IPS-20b (cell line): ENCODE data around the gene WIZ.
"Not testable (repeated sequence)": the region's sequence is repeated elsewhere in the genome, so short reads cannot be mapped to it uniquely, and the experiment has no call there.

Experiments used
- H3K27ac ChIP-seq: one replicate; pipeline ENCODE4 v1.5.1; 2013; ENCODE audit warnings: low read length
- H3K27me3 ChIP-seq: 2 replicates; pipeline ENCODE4 v1.6.1; 2013; ENCODE audit warnings: mild to moderate bottlenecking, low read length, inconsistent platforms; ENCODE audit not compliant: insufficient read depth
- H3K36me3 ChIP-seq: 2 replicates; pipeline ENCODE4 v1.6.1; 2013; ENCODE audit warnings: low read depth, mild to moderate bottlenecking, inconsistent platforms, low read length, moderate library complexity; ENCODE audit not compliant: insufficient read depth
- H3K4me1 ChIP-seq: 2 replicates; pipeline ENCODE4 v1.6.1; 2013; ENCODE audit warnings: mild to moderate bottlenecking, control low read depth, inconsistent platforms, low read length, moderate library complexity; ENCODE audit not compliant: insufficient read depth
- H3K4me3 ChIP-seq: 2 replicates; pipeline ENCODE4 v1.5.1; 2013; ENCODE audit warnings: mild to moderate bottlenecking, low read length, inconsistent platforms
- H3K9ac ChIP-seq: 2 replicates; pipeline ENCODE4 v1.6.1; 2013; ENCODE audit warnings: low read depth, mild to moderate bottlenecking, inconsistent platforms, low read length, moderate library complexity
- H3K9me3 ChIP-seq: 2 replicates; pipeline ENCODE4 v1.6.1; 2013; ENCODE audit warnings: mild to moderate bottlenecking, low read depth, low read length, inconsistent platforms; ENCODE audit not compliant: insufficient read depth

Gene WIZ

GRCh38 chr19:15423130-15423529, 26.6 kb downstream of the WIZ start:
- H3K27ac ChIP-seq: no peak overlapping the region
- H3K9me3 ChIP-seq: no peaks in the 10 kb centered on the region; the same call in 1 of the 2 replicates
- H3K9ac ChIP-seq: no peak overlapping the region
- no peak overlapping the region for H3K4me3 ChIP-seq
- H3K27me3 ChIP-seq: no peaks in the 10 kb centered on the region
- peaks cover 56% of the 10 kb centered on the region for H3K36me3 ChIP-seq
- H3K4me1 ChIP-seq: no peaks in the 10 kb centered on the region

- H3K9ac ChIP-seq: no peak overlapping the region
- H3K4me1 ChIP-seq: peaks cover 1% of the 10 kb centered on the region; the same call in 1 of the 2 replicates
- no peak overlapping the region for H3K4me3 ChIP-seq
- peaks cover 56% of the 10 kb centered on the region for H3K36me3 ChIP-seq
- H3K27ac ChIP-seq: no peak overlapping the region
- no peaks in the 10 kb centered on the region; the same call in 1 of the 2 replicates for H3K9me3 ChIP-seq
- no peaks in the 10 kb centered on the region for H3K27me3 ChIP-seq
Measured at GRCh38 chr19:15422296-15423075, 27.3 kb downstream of the WIZ start.

- Histone ChIP-seq H3K9ac (no peak overlapping the region), H3K4me1 (peaks cover 5% of the 10 kb centered on the region; the same call in 1 of the 2 replicates), H3K4me3 (no peak overlapping the region), H3K36me3 (peaks cover 55% of the 10 kb centered on the region), H3K27me3 (no peaks in the 10 kb centered on the region), H3K27ac (no peak overlapping the region), H3K9me3 (no peaks in the 10 kb centered on the region; the same call in 1 of the 2 replicates)
Measured at GRCh38 chr19:15421721-15422260, 28.0 kb downstream of the WIZ start.

GRCh38 chr19:15421136-15421695, 28.5 kb downstream of the WIZ start:
- Histone ChIP-seq H3K9ac (no peak overlapping the region), H3K36me3 (peaks cover 54% of the 10 kb centered on the region), H3K27ac (no peak overlapping the region), H3K4me3 (no peak overlapping the region), H3K4me1 (peaks cover 5% of the 10 kb centered on the region; the same call in 1 of the 2 replicates), H3K9me3 (no peaks in the 10 kb centered on the region; the same call in 1 of the 2 replicates), H3K27me3 (no peaks in the 10 kb centered on the region)

- Histone ChIP-seq H3K4me1 (peaks cover 5% of the 10 kb centered on the region; the same call in 1 of the 2 replicates), H3K36me3 (peaks cover 51% of the 10 kb centered on the region), H3K9ac (0 out of 2 replicates have a peak overlapping the region, but pooled peaks have one; percentile 17), H3K27me3 (no peaks in the 10 kb centered on the region), H3K27ac (no peak overlapping the region), H3K9me3 (no peaks in the 10 kb centered on the region; the same call in 1 of the 2 replicates), H3K4me3 (peak overlapping the region; percentile 55)
Measured at GRCh38 chr19:15419413-15420025, 30.2 kb downstream of the WIZ start.

GRCh38 chr19:15418579-15419412, 31.0 kb downstream of the WIZ start, which contains the start of gene AKAP8L:
TSS of gene AKAP8L (minus strand) at chr19:15418988. CDS start at chr19:15418923, 65 bp downstream.
- peaks cover 5% of the 10 kb centered on the region; the same call in 1 of the 2 replicates for H3K4me1 ChIP-seq
- peak within 1 kb of the TSS; percentile 32 for H3K27ac ChIP-seq
- H3K27me3 ChIP-seq: no peaks in the 10 kb centered on the region
- peaks cover 44% of the 10 kb centered on the region for H3K36me3 ChIP-seq
- H3K9ac ChIP-seq: peak within 1 kb of the TSS; percentile 94
- no peaks in the 10 kb centered on the region; the same call in 1 of the 2 replicates for H3K9me3 ChIP-seq
- peak within 1 kb of the TSS; percentile 84 for H3K4me3 ChIP-seq

GRCh38 chr19:15418231-15418578, 31.6 kb downstream of the WIZ start:
- Histone ChIP-seq H3K9me3 (no peaks in the 10 kb centered on the region), H3K4me1 (peaks cover 5% of the 10 kb centered on the region; the same call in 1 of the 2 replicates), H3K9ac (peak overlapping the region; percentile 94), H3K36me3 (peaks cover 38% of the 10 kb centered on the region), H3K4me3 (peak overlapping the region; percentile 84), H3K27ac (peak overlapping the region; percentile 32), H3K27me3 (no peaks in the 10 kb centered on the region)

GRCh38 chr19:15417699-15418098, 32.1 kb downstream of the WIZ start:
- H3K4me3 ChIP-seq: peak overlapping the region; percentile 84
- H3K9ac ChIP-seq: peak overlapping the region; percentile 94
- H3K36me3 ChIP-seq: peaks cover 33% of the 10 kb centered on the region
- no peaks in the 10 kb centered on the region for H3K9me3 ChIP-seq
- H3K4me1 ChIP-seq: peaks cover 5% of the 10 kb centered on the region; the same call in 1 of the 2 replicates
- H3K27me3 ChIP-seq: no peaks in the 10 kb centered on the region
- no peak overlapping the region for H3K27ac ChIP-seq

- Histone ChIP-seq H3K4me3 (no peak overlapping the region), H3K36me3 (peaks cover 48% of the 10 kb centered on the region)
Measured at GRCh38 chr19:15412832-15413231, 36.9 kb downstream of the WIZ start.

GRCh38 chr19:15411351-15411750, 38.4 kb downstream of the WIZ start:
- H3K4me1 ChIP-seq, H3K9ac ChIP-seq, H3K27ac ChIP-seq, H3K27me3 ChIP-seq, H3K4me3 ChIP-seq, H3K9me3 ChIP-seq: not testable (repeated sequence)
- H3K36me3 ChIP-seq: peaks cover 54% of the 10 kb centered on the region

More at GRCh38 chr19:15412832-15413231, 36.9 kb downstream of the WIZ start:
- Histone ChIP-seq H3K27ac (no peak overlapping the region), H3K9ac (0 out of 2 replicates have a peak overlapping the region, but pooled peaks have one; percentile 12), H3K9me3 (no peaks in the 10 kb centered on the region), H3K27me3 (no peaks in the 10 kb centered on the region), H3K4me1 (peaks cover 5% of the 10 kb centered on the region; the same call in 1 of the 2 replicates)

DNA sequence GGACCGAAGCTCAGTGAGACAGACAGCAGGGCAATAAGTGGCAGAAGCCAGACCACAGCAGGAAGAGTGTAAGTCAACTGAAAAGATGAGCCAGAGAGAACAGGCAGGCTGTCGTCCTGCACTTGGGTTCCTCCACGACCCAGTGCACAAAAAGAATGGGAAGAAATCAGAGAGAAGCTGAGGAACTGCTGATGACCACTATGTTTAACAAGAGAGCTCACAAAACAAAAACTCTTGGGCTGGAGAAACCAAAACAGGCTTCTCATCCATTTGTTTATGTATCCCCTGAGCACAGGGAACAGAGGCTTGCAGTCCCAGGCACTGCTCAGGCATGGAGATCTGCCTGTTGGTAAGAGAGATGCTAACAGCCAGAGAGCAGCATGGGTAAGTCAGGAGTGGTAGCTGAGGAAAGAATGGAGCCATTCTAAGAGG, 45.0 kb downstream of the WIZ start:
- H3K36me3 ChIP-seq: peaks cover 78% of the 10 kb centered on the region
- H3K4me1 ChIP-seq: no peaks in the 10 kb centered on the region
- H3K27me3 ChIP-seq: no peaks in the 10 kb centered on the region
- H3K27ac ChIP-seq: no peak overlapping the region
- H3K9me3 ChIP-seq: no peaks in the 10 kb centered on the region
- H3K4me3 ChIP-seq: no peak overlapping the region
- H3K9ac ChIP-seq: no peak overlapping the region
